Retinal pigment epithelial cell (primary cell): Measurements from ENCODE around the gene TBC1D10B.

ENCODE experiments used
- DNase-seq: peaks from one replicate; pipeline ENCODE4 v3.0.0-alpha.2; 2010; ENCODE audit warnings: low read depth
- H3K4me3 ChIP-seq: 2 replicates; pipeline ENCODE4 v1.5.1; 2011; ENCODE audit warnings: mild to moderate bottlenecking, low read length, control low read depth, moderate library complexity
- CTCF ChIP-seq: conservative IDR thresholded peaks from 2 replicates; pipeline ENCODE4 v1.5.1; 2011; ENCODE audit warnings: low read depth, low read length, control low read depth, inconsistent platforms

The TBC1D10B gene

GRCh38 chr16:30361180-30361579, 9.1 kb downstream of the TBC1D10B start:
- no peak overlapping the region for H3K4me3 ChIP-seq
- TF ChIP-seq CTCF = no peak
- no peak for DNase-seq

GRCh38 chr16:30359871-30360170, 10.5 kb downstream of the TBC1D10B start:
- no peak for TF ChIP-seq CTCF
- no peak for DNase-seq
- no peak overlapping the region for H3K4me3 ChIP-seq

GRCh38 chr16:30358990-30359870, 11.1 kb downstream of the TBC1D10B start:
- H3K4me3 ChIP-seq = no peak overlapping the region
- DNase-seq = no peak
- TF ChIP-seq CTCF = no peak

- DNase-seq = no peak
- TF ChIP-seq CTCF = no peak
- no peak overlapping the region for H3K4me3 ChIP-seq
Observed at GRCh38 chr16:30358577-30358936, 11.7 kb downstream of the TBC1D10B start.

GRCh38 chr16:30357715-30358576, 12.3 kb downstream of the TBC1D10B start:
- TF ChIP-seq CTCF = no peak
- no peak for DNase-seq
- H3K4me3 ChIP-seq = no peak overlapping the region

GRCh38 chr16:30357085-30357714, 13.1 kb downstream of the TBC1D10B start:
- no peak for TF ChIP-seq CTCF
- no peak overlapping the region for H3K4me3 ChIP-seq
- no peak for DNase-seq
